HepG2 (cell line): ENCODE results near the gene SCFD2. TPM values are rescaled to one million over a fixed set of nuclear protein-coding genes. Genes with fewer than 3 reads are reported as not detected.

Experiments
- ATAC-seq: fragments of 200-7000 bp; cut with Tn5 transposase; 3 replicates; pipeline ENCODE4 v1.9.1; 2020; ENCODE audit warnings: mild to moderate bottlenecking, moderate library complexity
- BruUV-seq: library from RNA; stranded (reverse); fragments of 400-500 nt; replicated peaks from 2 replicates; lab custom pipeline; 2021; lab: Mats Ljungman, UMichigan
- CTCF ChIA-PET: fragments of 300-600 bp; formaldehyde crosslinking; extraction: SDS; loops from one replicate; lab custom pipeline; 2021; ENCODE audit warnings: low total read pairs, inconsistent platforms, low intra/inter-chr PET ratio; lab: Yijun Ruan, JAX
- POLR2A ChIA-PET: fragments of 350-600 bp; sonication (Branson Sonifier 250); formaldehyde crosslinking; loops from one replicate; lab custom pipeline; 2020; ENCODE audit warnings: antibody characterized with exemption, inconsistent platforms; lab: Yijun Ruan, JAX
- DNase-seq: peaks from one replicate; pipeline ENCODE4 v3.0.0-alpha.2; 2015; ENCODE audit warnings: low spot score
- FAIRE-seq: peaks from 3 replicates; lab custom pipeline; 2011; peaks lifted over from hg19 to GRCh38; lab: Jason Lieb, UNC
- H2AFZ ChIP-seq: one replicate; pipeline ENCODE4 v1.6.1; 2011; ENCODE audit warnings: low read length, inconsistent platforms
- H3K27ac ChIP-seq: fragments of 300-600 bp; 3 replicates; pipeline ENCODE4 v1.8.0; 2011; ENCODE audit warnings: mixed run types, mild to moderate bottlenecking, mixed read lengths, low read length, inconsistent platforms; ENCODE audit not compliant: insufficient read depth; ENCODE audit errors: extremely low read length
- H3K27me3 ChIP-seq, 2 experiments: fragments of 200-600 bp in 1 of 2; 2 replicates in 1 of 2; 3 replicates in 1 of 2; pipeline versions ENCODE4 v1.6.0 to v1.8.0; 2011; ENCODE audit warnings: low read length in 2 of 2, mild to moderate bottlenecking in 2 of 2, moderate library complexity in 2 of 2, inconsistent platforms in 1 of 2; ENCODE audit not compliant: insufficient read depth in 2 of 2, control insufficient read depth in 1 of 2
- H3K36me3 ChIP-seq, 2 experiments: fragments of 200-600 bp in 1 of 2; replicated peaks in 1 of 2; 2 replicates in 1 of 2; 3 replicates in 1 of 2; pipeline versions ENCODE4 v1.5.1 to v1.8.0; 2011; ENCODE audit warnings: low read length in 2 of 2, inconsistent platforms in 1 of 2; ENCODE audit not compliant: insufficient read depth in 2 of 2, control insufficient read depth in 1 of 2
- H3K4me1 ChIP-seq: 2 replicates; pipeline ENCODE4 v1.5.1; 2012; ENCODE audit warnings: low read length, inconsistent platforms; ENCODE audit not compliant: insufficient read depth
- H3K4me2 ChIP-seq: 2 replicates; pipeline ENCODE4 v1.6.0; 2011; ENCODE audit warnings: low read depth, low read length, inconsistent platforms
- H3K4me3 ChIP-seq, 3 experiments: fragments of 200-600 bp in 1 of 3; sonication (generic), shearing (Covaris generic) in 1 of 3; replicated peaks in 1 of 3; 2 replicates each; pipeline ENCODE4 v1.5.1; 2011 to 2016; ENCODE audit warnings: low read length in 3 of 3, inconsistent platforms in 2 of 3, low read depth in 2 of 3, mild to moderate bottlenecking in 2 of 3, control low read depth in 1 of 3, mixed read lengths in 1 of 3; ENCODE audit not compliant: insufficient read depth in 1 of 3
- H3K79me2 ChIP-seq: one replicate; pipeline ENCODE4 v1.6.1; 2011; ENCODE audit warnings: low read length, inconsistent platforms; ENCODE audit not compliant: insufficient read depth
- H3K9ac ChIP-seq: 2 replicates; pipeline ENCODE4 v1.6.0; 2011; ENCODE audit warnings: mild to moderate bottlenecking, low read depth, low read length, inconsistent platforms; ENCODE audit not compliant: insufficient read depth
- H3K9me3 ChIP-seq: 2 replicates; pipeline ENCODE4 v1.5.1; 2012; ENCODE audit warnings: mild to moderate bottlenecking, low read length
- H4K20me1 ChIP-seq: 2 replicates; pipeline ENCODE4 v1.6.0; 2011; ENCODE audit warnings: inconsistent platforms, mild to moderate bottlenecking, low read length, moderate library complexity; ENCODE audit not compliant: insufficient read depth
- FOXA1 ChIP-seq, 2 experiments: fragments of 450-650 bp in 1 of 2; sonication (generic) in 1 of 2; formaldehyde crosslinking in 1 of 2; IDR thresholded peaks; 2 replicates each; pipeline versions ENCODE4 v1.4.0 to v1.6.1; 2016 to 2020; ENCODE audit warnings: missing genetic modification reagents in 1 of 2
- HNF4A ChIP-seq: sonication (generic); formaldehyde crosslinking; IDR thresholded peaks from 2 replicates; pipeline ENCODE4 v1.4.0; 2020; ENCODE audit warnings: missing genetic modification reagents
- LCORL ChIP-seq, 2 experiments: fragments of 450-650 bp in 1 of 2; sonication (generic) in 1 of 2; formaldehyde crosslinking in 1 of 2; IDR thresholded peaks; 2 replicates each; pipeline versions ENCODE4 v1.5.0 to v1.6.1; 2017 to 2020; ENCODE audit warnings: antibody characterized with exemption in 1 of 2, missing genetic modification reagents in 1 of 2
- NR2C2 ChIP-seq: sonication (generic); formaldehyde crosslinking; IDR thresholded peaks from 2 replicates; pipeline ENCODE4 v1.4.0; 2020; ENCODE audit warnings: missing genetic modification reagents, mild to moderate bottlenecking, moderate library complexity, borderline replicate concordance
- POGZ ChIP-seq: sonication (generic); formaldehyde crosslinking; IDR thresholded peaks from 2 replicates; pipeline ENCODE4 v1.4.0; 2020; ENCODE audit warnings: mild to moderate bottlenecking, missing genetic modification reagents
- RFX3 ChIP-seq: IDR thresholded peaks from 2 replicates; pipeline ENCODE4 v1.6.1; 2016; ENCODE audit warnings: missing biosample characterization, missing genetic modification reagents
- SMC3 ChIP-seq: IDR thresholded peaks from 2 replicates; pipeline ENCODE4 v1.6.1; 2011; ENCODE audit warnings: low read length, improper control_type of control experiment
- SP2 ChIP-seq: sonication (generic); formaldehyde crosslinking; IDR thresholded peaks from 2 replicates; pipeline ENCODE4 v1.5.1; 2020; ENCODE audit warnings: mild to moderate bottlenecking, missing genetic modification reagents
- STAT5B ChIP-seq: sonication (generic); formaldehyde crosslinking; IDR thresholded peaks from 2 replicates; pipeline ENCODE4 v1.4.0; 2020; ENCODE audit warnings: missing genetic modification reagents
- YEATS2 ChIP-seq: sonication (generic); formaldehyde crosslinking; IDR thresholded peaks from 2 replicates; pipeline ENCODE4 v1.4.0; 2020; ENCODE audit warnings: missing genetic modification reagents, borderline replicate concordance
- ZBTB7B ChIP-seq: sonication (generic); formaldehyde crosslinking; IDR thresholded peaks from 2 replicates; pipeline ENCODE4 v1.4.0; 2020; ENCODE audit warnings: missing genetic modification reagents
- ZMYM4 ChIP-seq: sonication (generic); formaldehyde crosslinking; IDR thresholded peaks from 2 replicates; pipeline ENCODE4 v1.8.1; 2023; ENCODE audit warnings: mild to moderate bottlenecking, missing genetic modification reagents
- ZNF776 ChIP-seq: sonication (generic); formaldehyde crosslinking; IDR thresholded peaks from 2 replicates; pipeline ENCODE4 v1.4.0; 2020; ENCODE audit warnings: mild to moderate bottlenecking, missing genetic modification reagents
- ZSCAN22 ChIP-seq: sonication (generic); formaldehyde crosslinking; IDR thresholded peaks from 2 replicates; pipeline ENCODE4 v1.4.0; 2020; ENCODE audit warnings: mild to moderate bottlenecking, missing genetic modification reagents
- WGBS: methylation state at CpG from one replicate; pipeline ENCODE4 v1.1.6; 2017; ENCODE audit warnings: low lambda C conversion rate; 5-methylcytosine and 5-hydroxymethylcytosine counted together
- in situ Hi-C: cut with HindIII; loops from 2 replicates; pipeline ENCODE4 v1.10.0; 2017; ENCODE audit warnings: low pct_unique_long_range_greater_than_20kb; ENCODE audit not compliant: extremely low pct_ligation_motif_present
- intact Hi-C: fragments of 100-400 bp; cut with micrococcal nuclease; formaldehyde crosslinking; loops from one replicate; pipeline ENCODE4 v1.10.0; 2022; ENCODE audit not compliant: unreplicated experiment
- polyA plus RNA-seq, 8 experiments: library from polyadenylated mRNA; depleted of rRNA in 3 of 8; stranded (reverse) in 7 of 8; unstranded in 1 of 8; fragments of >200 nt; fragmentation: Illumina TruSeq in 4 of 8; extraction: Trizol in 4 of 8; gene quantifications; 2 replicates each; pipeline versions ENCODE4 v1.2.1 to v1.2.3, GENCODE V29; 2011 to 2016; ENCODE audit warnings: low read depth in 4 of 8, missing spikeins in 1 of 8, mixed read lengths in 1 of 8; ENCODE audit not compliant: insufficient read depth in 1 of 8
- total RNA-seq, 5 experiments: library from RNA; depleted of rRNA; stranded (reverse); fragments of >200 nt; fragmentation: Illumina TruSeq; extraction: Trizol; gene quantifications; 2 replicates each; pipeline ENCODE4 v1.2.3, GENCODE V29; 2016; ENCODE audit warnings: low read depth in 1 of 5
- TF ChIP-seq, protein P1 (sequence below): sonication (generic); formaldehyde crosslinking; IDR thresholded peaks from 2 replicates; pipeline ENCODE4 v1.5.0; 2020; ENCODE audit warnings: mild to moderate bottlenecking, missing genetic modification reagents, moderate library complexity
- TF ChIP-seq, protein P2 (sequence below): IDR thresholded peaks from 2 replicates; pipeline ENCODE4 v1.6.1; 2016; ENCODE audit warnings: low read depth

Gene SCFD2
- total and polyA plus RNA-seq, 2 of the 13 experiments (the other 11 are each of a cell fraction or from before 2014, with no cell fraction given) = 4.6 to 15.6 TPM

DNA sequence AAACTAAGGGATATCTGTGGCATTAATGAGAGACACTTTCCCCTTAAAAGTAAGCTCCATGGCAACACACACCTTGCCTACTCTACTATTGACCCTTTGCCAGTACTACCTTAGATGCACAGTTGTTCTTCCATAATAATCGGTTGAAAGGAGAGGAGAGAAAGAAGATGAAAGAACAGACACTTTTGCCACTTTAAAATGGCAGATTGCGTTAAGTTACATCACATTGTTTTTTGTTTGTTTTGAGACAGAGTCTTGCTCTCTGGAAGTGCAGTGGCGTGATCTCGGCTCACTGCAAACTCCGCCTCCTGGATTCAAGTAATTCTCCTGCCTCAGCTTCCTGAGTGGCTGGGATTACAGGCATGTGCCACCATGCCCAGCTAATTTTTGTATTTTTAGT, 239.8 kb downstream of the SCFD2 start:
- no peak overlapping the region for H3K4me3 ChIP-seq
- CTCF ChIA-PET = no interaction called here
- ATAC-seq (no peak), DNase-seq (no peak), FAIRE-seq (no peak)
- POLR2A ChIA-PET = no interaction called here
- H3K79me2 ChIP-seq = no peaks in the 10 kb centered on the region
- in situ Hi-C loops = no loop called here
- no peaks in the 10 kb centered on the region; a peak in 1 of 5 replicates for H3K36me3 ChIP-seq
- WGBS = 96% methylated on average over 5 of the region's 5 CpGs
- intact Hi-C loops = loop anchor here (10.0 kb wide), 1 partner anchor 159 kb away; no protein-coding TSS in a partner anchor
- H2AFZ ChIP-seq = no peak overlapping the region
- H3K4me1 ChIP-seq = peaks cover 40% of the 10 kb centered on the region
- H3K27me3 ChIP-seq = no peaks in the 10 kb centered on the region
- H3K9me3 ChIP-seq = no peaks in the 10 kb centered on the region
- H3K27ac ChIP-seq = no peak overlapping the region
- BruUV-seq = no TSS peak
- no peaks in the 10 kb centered on the region for H4K20me1 ChIP-seq
- TF ChIP-seq SP2 (no peak), ZNF776 (CRISPR knock-in tag) (no peak), ZSCAN22 (CRISPR knock-in tag) (no peak), POGZ (peak; percentile 18; the same call in 1 of the 2 replicates)
- TF ChIP-seq, all 625 proteins: peak for 1
- Histone ChIP-seq H3K9ac (no peak overlapping the region), H3K4me2 (no peak overlapping the region)

DNA sequence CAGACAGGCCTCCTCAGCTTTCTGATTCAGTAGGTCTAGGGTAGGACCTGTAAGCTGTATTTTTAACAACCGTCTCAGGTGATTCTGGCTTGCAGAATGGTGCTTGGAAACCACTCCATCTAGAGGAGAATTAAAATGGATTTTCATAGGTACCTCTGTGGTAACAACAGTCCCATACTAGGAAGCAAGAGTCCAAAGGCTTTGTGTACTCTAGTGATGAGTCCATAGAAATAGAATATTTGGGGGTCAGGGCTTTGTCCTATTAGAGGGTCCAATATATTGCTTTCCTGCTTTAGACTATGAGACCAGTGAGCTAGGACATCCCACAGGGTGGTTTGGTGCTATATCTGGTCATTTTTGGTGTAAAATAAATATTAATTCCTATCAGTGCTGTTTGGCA, 242.0 kb downstream of the SCFD2 start:
- H2AFZ ChIP-seq = no peak overlapping the region
- no peaks in the 10 kb centered on the region for H3K27me3 ChIP-seq
- ChIA-PET CTCF (no interaction called here), POLR2A (interaction anchor here (0.6 kb wide), 1 partner anchor 18 kb away, joined by 3 read pairs; no protein-coding TSS in a partner anchor)
- no peaks in the 10 kb centered on the region; a peak in 1 of 5 replicates for H3K36me3 ChIP-seq
- H3K4me3 ChIP-seq = no peak overlapping the region
- H3K9me3 ChIP-seq = no peaks in the 10 kb centered on the region
- peak overlapping the region; percentile 53 for H3K27ac ChIP-seq
- no TSS peak for BruUV-seq
- peak overlapping the region; percentile 39 for H3K4me2 ChIP-seq
- H3K79me2 ChIP-seq = no peaks in the 10 kb centered on the region
- H4K20me1 ChIP-seq = no peaks in the 10 kb centered on the region
- peaks cover 58% of the 10 kb centered on the region for H3K4me1 ChIP-seq
- ATAC-seq = peak; percentile 67
- no peak overlapping the region for H3K9ac ChIP-seq
- intact Hi-C loops (loop anchor here (5.0 to 10.0 kb wide), 3 partner anchors 47 to 161 kb away; no protein-coding TSS in a partner anchor), in situ Hi-C loops (no loop called here)
- peak; percentile 29 for DNase-seq
- WGBS = 78% methylated on average over 1 of the region's 1 CpG
- no peak for FAIRE-seq
- TF ChIP-seq STAT5B (CRISPR knock-in tag) = no peak
- peak; percentile 16; the same call in 1 of the 2 replicates for TF ChIP-seq SMC3
- TF ChIP-seq RFX3 (CRISPR knock-in tag) = no peak
- no peak for TF ChIP-seq YEATS2 (CRISPR knock-in tag)
- TF ChIP-seq FOXA1 (IDR thresholded peaks at IDR 0.05) = no peak
- TF ChIP-seq FOXA1 (CRISPR knock-in tag; IDR thresholded peaks at IDR 0.05) = 0 out of 2 replicates have a peak, but pooled peaks have one; percentile 27
- 0 out of 2 replicates have a peak, but pooled peaks have one; percentile 26 for TF ChIP-seq NR2C2 (CRISPR knock-in tag)
- 0 out of 2 replicates have a peak, but pooled peaks have one; percentile 15 for TF ChIP-seq POGZ
- TF ChIP-seq LCORL (IDR thresholded peaks at IDR 0.05) = no peak
- TF ChIP-seq LCORL (CRISPR knock-in tag; IDR thresholded peaks at IDR 0.05) = 0 out of 2 replicates have a peak, but pooled peaks have one; percentile 20
- TF ChIP-seq, protein P1, sequence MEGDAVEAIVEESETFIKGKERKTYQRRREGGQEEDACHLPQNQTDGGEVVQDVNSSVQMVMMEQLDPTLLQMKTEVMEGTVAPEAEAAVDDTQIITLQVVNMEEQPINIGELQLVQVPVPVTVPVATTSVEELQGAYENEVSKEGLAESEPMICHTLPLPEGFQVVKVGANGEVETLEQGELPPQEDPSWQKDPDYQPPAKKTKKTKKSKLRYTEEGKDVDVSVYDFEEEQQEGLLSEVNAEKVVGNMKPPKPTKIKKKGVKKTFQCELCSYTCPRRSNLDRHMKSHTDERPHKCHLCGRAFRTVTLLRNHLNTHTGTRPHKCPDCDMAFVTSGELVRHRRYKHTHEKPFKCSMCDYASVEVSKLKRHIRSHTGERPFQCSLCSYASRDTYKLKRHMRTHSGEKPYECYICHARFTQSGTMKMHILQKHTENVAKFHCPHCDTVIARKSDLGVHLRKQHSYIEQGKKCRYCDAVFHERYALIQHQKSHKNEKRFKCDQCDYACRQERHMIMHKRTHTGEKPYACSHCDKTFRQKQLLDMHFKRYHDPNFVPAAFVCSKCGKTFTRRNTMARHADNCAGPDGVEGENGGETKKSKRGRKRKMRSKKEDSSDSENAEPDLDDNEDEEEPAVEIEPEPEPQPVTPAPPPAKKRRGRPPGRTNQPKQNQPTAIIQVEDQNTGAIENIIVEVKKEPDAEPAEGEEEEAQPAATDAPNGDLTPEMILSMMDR (CRISPR knock-in tag) = 0 out of 2 replicates have a peak, but pooled peaks have one; percentile 8
- peak; percentile 64 for TF ChIP-seq HNF4A
- TF ChIP-seq ZMYM4 (CRISPR knock-in tag) = 0 out of 2 replicates have a peak, but pooled peaks have one; percentile 21
- TF ChIP-seq, protein P2, sequence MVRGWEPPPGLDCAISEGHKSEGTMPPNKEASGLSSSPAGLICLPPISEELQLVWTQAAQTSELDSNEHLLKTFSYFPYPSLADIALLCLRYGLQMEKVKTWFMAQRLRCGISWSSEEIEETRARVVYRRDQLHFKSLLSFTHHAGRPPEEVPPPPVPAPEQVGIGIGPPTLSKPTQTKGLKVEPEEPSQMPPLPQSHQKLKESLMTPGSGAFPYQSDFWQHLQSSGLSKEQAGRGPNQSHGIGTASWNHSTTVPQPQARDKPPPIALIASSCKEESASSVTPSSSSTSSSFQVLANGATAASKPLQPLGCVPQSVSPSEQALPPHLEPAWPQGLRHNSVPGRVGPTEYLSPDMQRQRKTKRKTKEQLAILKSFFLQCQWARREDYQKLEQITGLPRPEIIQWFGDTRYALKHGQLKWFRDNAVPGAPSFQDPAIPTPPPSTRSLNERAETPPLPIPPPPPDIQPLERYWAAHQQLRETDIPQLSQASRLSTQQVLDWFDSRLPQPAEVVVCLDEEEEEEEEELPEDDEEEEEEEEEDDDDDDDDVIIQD (CRISPR knock-in tag) = peak; percentile 77; the same call in 1 of the 2 replicates
- TF ChIP-seq ZBTB7B (CRISPR knock-in tag) = peak; percentile 52; the same call in 1 of the 2 replicates
